Jurkat, Clone E6-1 (cell line): ENCODE data around the gene ITCH.

Experiments
- DNase-seq: peaks from one replicate; pipeline ENCODE4 v3.0.0-alpha.2; 2011; ENCODE audit warnings: low read depth, low spot score
- H3K4me3 ChIP-seq: 2 replicates; pipeline ENCODE4 v1.5.1; 2011; ENCODE audit warnings: mild to moderate bottlenecking, low read length, control low read depth, moderate library complexity

ITCH gene

DNA sequence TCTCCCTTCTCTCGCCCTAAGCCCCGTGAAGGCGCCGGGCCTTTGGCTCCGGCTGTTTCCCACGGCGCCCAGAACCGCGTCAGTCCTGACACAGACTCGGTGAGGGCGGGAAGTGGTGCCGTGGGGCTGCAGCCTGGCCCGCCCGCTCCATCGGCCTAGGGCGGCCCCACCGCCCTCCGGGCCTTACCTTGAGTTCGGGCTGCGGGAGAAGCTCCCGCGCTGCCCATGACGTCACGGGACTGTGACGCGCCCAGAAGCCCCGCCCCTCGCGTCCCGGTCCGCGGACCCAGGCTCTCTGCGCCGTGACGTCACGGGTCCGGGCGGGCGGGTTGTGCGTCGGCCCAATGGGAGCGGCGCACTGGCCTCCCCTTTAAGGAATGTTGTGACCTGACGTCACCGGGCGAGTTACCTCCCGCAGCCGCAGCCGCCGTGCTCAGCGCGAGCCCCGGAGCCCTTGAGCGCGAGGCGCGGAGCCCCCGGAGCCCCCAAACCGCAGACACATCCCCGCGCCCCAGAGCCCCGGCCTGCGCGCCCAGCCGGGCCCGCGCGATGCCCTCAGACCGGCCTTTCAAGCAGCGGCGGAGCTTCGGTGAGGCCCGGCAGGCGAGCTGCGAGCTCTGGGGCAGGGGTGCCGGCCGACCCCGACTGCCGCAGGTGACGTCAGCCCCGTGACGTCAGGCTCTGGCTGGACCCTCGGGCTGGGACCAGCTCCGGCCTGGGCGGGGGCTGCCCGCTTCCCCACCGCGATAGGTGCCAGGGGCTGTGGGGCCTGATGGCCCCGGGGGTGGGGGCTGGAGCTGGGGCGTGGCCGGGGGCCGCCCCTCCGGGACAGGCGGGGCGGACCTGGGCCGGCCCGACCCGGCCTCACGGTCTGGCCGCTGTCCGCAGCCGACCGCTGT is 195.5 kb downstream of the ITCH start, which contains the start of gene MAP1LC3A:
MAP1LC3A (plus strand) TSS at position 399 of the 899 bp plus-strand sequence; CDS start at position 550, 151 bp downstream.
- H3K4me3 ChIP-seq, result no peak within 1 kb of the TSS
- DNase-seq, result no peak

DNA sequence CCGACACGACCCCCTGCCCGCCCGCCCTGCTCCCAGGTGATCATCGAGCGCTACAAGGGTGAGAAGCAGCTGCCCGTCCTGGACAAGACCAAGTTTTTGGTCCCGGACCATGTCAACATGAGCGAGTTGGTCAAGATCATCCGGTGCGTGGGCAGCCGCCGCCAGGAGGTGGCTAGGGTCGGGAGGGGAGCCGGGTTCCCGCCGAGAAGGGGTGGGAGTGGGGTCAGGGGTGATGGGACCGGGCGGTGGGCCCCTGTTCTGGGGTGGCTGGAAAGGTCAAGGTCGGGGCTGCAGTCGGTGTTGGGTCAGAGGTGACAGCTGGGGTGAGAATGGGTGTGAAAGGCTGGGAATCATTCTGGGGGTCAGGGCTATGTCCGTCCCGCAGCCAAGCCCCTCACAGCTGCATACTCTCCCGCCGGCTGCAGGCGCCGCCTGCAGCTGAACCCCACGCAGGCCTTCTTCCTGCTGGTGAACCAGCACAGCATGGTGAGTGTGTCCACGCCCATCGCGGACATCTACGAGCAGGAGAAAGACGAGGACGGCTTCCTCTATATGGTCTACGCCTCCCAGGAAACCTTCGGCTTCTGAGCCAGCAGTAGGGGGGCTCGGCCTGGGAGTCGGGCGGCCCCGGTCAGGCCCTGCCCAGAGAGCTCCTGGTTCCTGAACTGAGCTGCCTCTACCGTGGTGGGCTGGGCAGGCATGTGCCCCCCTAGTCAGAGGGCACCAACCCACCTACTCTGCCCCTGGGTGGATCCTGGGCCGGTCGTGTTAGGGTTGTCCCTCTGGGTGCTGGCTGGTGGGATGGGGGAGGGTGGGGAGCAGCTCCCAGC is 196.5 kb downstream of the ITCH start:
- DNase-seq, result no peak
- H3K4me3 ChIP-seq, result no peak overlapping the region

DNA sequence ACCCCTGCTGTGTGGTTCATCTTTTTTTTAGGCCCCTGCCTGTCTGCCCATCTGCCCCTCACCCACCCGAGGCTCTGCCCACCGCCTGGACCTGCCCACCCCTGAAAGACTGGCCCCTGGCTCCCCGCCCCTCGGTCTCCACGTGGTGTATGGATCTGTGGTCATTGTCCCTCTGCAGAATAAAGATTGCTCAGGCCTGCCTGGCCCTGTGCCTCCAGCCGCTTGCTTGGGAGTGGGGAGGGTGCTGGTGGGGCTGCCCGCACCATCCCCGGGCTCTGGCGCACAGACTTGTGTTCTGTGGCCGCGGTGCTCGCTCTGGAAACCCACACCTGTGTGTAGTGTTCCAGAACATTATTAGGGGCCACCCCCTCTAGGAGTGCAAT is 197.1 kb downstream of the ITCH start:
- DNase-seq, result no peak
- H3K4me3 ChIP-seq, result no peak overlapping the region

DNA sequence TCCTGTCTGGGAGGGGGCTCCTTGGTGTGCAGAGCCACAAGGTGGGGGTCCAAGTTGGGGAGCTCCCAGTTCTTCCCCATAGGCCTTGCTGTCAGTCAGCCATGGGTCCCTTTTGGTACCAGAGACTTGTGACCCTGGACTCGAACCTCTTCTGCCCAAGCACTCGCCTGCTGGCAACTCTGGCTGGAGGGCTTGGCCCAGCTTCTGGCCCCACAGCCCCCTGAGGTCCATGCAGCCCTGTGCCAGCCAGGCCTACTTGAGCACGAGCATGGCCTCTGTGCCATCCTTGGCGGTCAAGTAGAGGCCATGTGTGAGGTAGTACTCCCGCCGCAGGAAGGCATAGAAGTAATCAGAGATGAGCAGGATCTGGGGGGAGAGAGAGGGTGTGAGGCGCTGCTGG is 197.5 kb downstream of the ITCH start:
- no peak for DNase-seq
- no peak overlapping the region for H3K4me3 ChIP-seq
